Spleen (tissue), 7 donors: ENCODE results near the gene SYDE2.

Experiments used
- CTCF ChIP-seq, 11 experiments: fragments of 200-600 bp in 7 of 11; fragments of 450-650 bp in 4 of 11; sonication (generic) in 4 of 11; IDR thresholded peaks in 8 of 11; conservative IDR thresholded peaks in 3 of 11; 1 replicate in 7 of 11; 2 replicates in 4 of 11; pipeline versions ENCODE4 v1.4.0 to v1.8.0; 2016 to 2021; ENCODE audit warnings: antibody characterized with exemption in 11 of 11, inconsistent platforms in 4 of 11, mild to moderate bottlenecking in 1 of 11
- POLR2A ChIP-seq, 3 donors: fragments of 450-650 bp; IDR thresholded peaks; one replicate each; pipeline ENCODE4 v1.5.1; 2017; ENCODE audit warnings: antibody characterized with exemption in 3 of 3, mild to moderate bottlenecking in 1 of 3
- POLR2AphosphoS5 ChIP-seq, 3 donors: sonication (generic); formaldehyde crosslinking; IDR thresholded peaks; one replicate each; pipeline ENCODE4 v1.5.1; 2017; ENCODE audit warnings: antibody characterized with exemption in 3 of 3
- donor health status: DM: no; HTN: no; CAD: no; lungs with moderate emphysema.
- donor health status: DM: no; HTN: no; CAD: no.
- donor health status: DM: no; HTN: no; CAD: no.

- TF ChIP-seq POLR2A (IDR thresholded peaks at IDR 0.05), result no peak
- TF ChIP-seq CTCF (IDR thresholded peaks at IDR 0.05 in 8 of 11, conservative IDR thresholded peaks at IDR 0.05 in 3 of 11), result no peak
- TF ChIP-seq POLR2AphosphoS5 (IDR thresholded peaks at IDR 0.05), result no peak
These were observed 12.3 kb downstream of the SYDE2 start for GRCh38 chr1:85188530-85188929.
